Ureter (tissue), 1 donor: ENCODE measurements around the gene BMAL2. TPM values are rescaled to one million over a fixed set of nuclear protein-coding genes. Genes with fewer than 3 reads are reported as not detected.

ENCODE experiments used
- DNase-seq: peaks from one replicate; pipeline ENCODE4 v3.0.0-alpha.2; 2020; ENCODE audit warnings: low spot score
- total RNA-seq: library from RNA; stranded (reverse); gene quantifications from one replicate; pipeline ENCODE4 v1.2.4, GENCODE V29; 2023
- donor health status: DM: yes; HTN: yes; CAD: no.

BMAL2 gene
- total RNA-seq, 1 donor from 2014 or later: 7.6 TPM

DNA sequence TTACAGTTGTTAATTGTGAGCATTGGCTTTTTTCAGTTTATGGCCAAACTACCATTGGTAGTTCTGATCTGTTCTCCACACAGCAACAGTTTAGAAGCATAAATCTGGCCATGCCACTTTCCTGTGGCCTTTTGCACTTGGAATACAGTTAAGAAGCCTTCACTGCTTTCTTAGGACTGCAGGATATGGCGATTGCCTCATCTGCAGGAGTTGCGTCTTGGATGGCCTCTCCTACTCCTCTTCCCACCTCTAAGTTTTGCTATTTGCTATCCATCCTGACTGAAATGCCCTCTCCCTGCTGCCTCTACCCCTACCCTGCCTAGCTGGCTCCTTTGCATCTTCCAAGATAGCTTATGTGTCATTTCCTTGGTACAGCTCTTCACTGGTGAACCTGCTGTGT is 12.8 kb upstream of the BMAL2 start:
- no peak for DNase-seq

DNA sequence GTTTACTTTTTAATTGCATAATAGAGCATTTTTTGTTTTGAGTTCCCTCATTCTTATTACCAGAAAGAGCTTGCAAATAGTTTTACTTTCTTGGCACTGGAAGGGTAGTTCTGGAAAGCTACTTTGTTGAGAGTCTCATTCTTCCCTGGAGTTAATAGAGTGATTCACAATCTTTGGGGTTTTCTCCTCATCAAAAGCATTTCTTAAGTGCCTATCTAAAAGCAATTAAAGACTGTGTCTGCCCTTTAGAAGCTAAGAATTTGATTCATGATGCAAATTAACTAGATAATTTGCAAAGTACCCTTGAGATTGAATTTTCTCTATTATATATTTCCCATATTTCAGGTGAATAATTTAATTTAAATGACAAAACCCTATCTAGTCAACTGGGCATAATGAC is 8.1 kb upstream of the BMAL2 start:
- DNase-seq: no peak

- no peak for DNase-seq
Measured at GRCh38 chr12:27330846-27331245, 1.8 kb upstream of the BMAL2 start.

DNA sequence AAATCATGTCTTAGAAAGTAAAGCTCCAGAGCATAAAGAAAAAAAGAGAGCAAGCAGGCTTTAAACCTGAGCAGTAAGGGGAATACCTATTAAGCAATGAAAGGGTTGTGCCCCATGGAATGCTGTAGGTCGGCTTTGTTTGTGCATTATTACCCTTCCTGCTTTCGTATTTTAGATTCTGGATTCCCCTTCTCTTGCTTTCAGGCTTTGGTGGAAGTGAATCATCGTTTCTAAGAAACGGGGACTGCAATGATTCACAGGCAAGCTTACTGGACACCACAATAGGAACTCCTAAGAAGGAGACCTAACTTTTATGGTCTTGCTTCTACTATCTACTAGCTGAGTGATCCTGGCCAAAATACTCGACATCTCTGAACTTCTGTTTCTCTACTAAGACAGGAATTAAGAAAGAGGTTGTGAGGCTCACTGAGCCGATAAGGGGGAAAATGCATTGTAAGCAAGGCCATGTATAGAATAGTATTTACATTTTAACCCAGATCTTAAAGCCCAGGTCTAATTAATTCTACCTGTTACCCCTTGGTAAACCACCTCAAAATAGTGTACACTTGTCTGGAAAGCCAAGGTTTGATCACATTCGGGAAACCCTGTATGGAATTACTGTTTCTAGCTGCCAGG is 1.2 kb upstream of the BMAL2 start:
- DNase-seq: no peak

DNA sequence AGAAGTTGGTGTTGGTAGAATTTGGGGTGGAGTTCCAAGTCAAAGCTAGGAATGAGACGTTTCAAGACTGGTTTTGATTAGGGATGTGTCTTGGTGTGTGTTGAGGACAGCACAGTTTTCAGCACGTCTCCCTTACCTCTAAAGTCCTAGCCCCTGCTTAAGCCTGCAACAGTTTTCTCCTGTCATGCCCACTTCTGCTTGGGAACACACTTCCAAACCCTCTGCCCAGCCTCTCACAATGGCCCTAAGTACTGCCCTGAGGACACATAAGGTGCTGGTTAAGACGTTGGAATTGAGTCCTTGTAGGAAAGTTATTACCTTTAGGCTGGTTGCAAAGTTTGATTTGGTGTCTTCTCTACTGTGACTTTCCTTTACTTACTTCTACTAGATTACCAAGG is 710 bp upstream of the BMAL2 start:
- DNase-seq: no peak

GRCh38 chr12:27332407-27332713 is 276 bp upstream of the BMAL2 start:
- no peak for DNase-seq

DNA sequence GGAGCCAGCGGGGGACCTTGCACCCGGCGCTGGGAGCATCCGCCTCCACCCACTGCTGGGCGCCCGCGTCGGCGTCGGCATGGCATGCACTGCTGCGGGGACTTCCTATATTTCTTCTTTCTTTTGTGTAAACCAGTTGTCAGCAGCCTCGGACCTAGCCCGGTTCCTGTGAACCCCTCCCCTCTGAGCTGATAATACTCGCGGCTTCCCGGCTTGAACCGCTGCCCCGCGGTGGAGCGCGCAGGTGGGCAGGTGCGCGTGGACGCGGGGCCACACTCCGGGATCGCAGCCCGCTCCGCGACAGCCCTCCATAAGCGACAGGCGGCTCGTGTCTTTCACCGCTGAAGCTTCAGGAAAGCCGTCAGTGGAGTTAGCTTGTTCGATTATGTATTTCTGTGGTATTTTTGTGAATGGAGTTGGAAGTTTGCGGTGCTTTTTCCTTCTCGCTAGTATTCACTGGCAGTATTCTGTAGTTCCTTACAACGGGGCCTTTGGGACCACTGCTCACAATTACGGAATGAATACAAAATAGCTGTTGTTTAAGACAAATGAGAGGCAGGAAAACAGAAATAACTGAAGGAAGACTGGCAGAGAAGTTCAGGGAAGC is 870 bp downstream of the BMAL2 start:
- DNase-seq: no peak

DNA sequence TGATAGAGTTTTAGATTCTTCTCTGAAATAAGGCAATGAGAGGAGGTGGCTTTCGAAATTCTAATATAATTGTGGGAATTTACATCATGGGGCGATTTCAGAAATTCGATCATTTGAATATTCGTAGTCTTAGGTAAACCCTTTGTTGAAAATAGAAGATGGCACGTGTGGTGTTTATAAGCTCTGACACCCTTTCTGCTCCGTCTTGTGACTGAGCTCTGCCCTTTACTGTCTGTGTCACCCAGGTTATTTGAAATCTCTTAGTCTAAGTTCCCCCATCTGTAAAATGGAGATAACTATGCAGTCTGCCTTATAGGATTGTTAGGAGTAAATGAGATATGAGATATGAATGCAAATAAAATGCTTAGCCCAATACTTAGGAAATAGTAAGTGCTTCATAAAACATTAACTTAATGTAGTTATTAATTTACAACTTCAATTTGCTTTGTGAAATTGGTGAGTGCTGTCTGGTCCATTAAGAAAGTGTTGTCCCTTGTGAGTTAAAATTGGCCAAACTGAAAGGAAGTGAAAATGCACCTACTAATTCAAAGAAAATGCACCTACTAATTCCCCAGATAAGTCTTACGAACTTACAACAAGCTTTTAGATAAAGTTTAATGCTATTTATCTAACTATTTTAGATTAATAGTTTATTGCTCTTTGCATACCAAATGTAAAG is 1.5 kb downstream of the BMAL2 start:
- no peak for DNase-seq

- no peak for DNase-seq
Measured at GRCh38 chr12:27334721-27335082, 2.1 kb downstream of the BMAL2 start.

DNA sequence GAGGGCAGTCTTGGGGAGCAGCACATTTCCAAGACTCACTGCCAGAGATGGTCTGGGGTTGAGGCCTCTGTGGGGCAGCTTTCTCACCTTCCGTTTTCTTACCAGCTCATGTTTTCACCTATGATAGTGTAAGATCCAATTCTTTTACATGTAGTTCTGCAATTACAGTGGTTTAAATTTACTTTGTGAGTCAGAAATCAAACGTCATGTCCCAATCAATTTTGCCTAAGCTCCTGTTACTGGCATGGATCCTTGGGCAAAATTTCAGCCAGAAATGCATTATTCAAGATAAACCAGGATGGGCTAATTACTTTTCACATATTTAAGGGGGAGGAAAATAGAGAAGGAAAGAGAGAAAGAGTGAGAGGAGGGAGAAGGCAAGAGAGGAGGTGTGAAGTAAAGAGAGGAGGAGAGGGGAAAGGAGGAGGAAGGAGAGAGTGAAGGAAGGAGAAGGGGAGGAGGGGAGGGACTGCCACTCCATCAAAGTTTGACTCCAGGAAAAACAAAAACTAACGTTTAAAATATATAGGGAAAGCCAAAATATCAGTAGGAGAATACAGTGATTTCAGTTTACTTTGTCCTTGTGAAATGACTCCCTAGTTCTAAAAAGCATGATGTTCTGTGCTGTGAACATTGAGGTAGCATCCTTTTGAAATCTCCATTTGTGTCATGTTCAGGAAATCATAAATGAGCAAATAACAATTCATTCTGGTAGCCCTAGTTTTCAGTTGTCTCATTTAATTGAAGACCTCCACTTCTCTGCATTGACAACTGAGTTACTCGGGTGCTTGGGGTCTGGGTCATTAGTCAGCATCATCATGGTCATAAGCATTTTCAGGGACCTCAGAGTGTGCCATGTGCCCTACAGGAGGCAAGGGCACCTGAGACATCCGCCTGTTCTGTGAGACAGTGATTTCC is 3.0 kb downstream of the BMAL2 start:
- DNase-seq: no peak

DNA sequence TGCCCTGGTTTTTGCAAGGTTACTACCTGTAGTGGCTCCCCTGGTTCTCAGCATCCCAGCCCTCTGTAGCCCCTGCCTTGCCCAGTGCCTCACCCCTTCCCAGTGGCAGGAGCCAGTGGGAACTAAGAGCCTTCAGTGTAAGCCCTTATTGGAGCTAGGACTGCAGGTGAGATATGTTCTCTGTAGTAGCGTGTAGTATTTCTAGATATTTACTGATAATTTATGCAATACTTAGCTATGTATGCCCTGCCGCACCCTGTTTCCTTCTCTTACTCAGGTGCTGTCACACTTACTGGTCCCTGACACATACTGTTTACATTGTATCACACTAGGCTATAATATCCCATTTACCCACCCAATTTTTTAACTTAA is 3.6 kb downstream of the BMAL2 start:
- DNase-seq: no peak

- DNase-seq: no peak
Measured at GRCh38 chr12:27337376-27337775, 4.7 kb downstream of the BMAL2 start.

- no peak for DNase-seq
Measured at GRCh38 chr12:27338473-27338872, 5.8 kb downstream of the BMAL2 start.

DNA sequence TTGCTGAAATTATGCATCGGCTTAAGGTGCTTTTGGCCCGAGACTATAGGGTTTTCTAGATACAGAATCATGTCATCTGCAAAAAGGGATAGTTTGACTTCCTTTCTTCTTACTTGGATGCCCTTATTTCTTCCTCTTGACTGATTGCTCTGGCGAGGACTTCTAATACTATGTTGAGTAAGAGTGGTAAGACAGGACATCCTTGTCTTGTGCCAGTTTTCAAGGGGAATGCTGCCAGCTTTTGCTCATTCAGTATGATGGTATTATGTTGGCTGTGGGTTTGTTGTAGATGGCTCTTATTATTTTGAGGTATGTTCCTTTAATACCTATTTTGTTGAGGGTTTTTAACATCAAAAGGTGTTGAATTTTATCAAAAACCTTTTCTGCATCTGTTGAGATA is 8.3 kb downstream of the BMAL2 start:
- no peak for DNase-seq

DNA sequence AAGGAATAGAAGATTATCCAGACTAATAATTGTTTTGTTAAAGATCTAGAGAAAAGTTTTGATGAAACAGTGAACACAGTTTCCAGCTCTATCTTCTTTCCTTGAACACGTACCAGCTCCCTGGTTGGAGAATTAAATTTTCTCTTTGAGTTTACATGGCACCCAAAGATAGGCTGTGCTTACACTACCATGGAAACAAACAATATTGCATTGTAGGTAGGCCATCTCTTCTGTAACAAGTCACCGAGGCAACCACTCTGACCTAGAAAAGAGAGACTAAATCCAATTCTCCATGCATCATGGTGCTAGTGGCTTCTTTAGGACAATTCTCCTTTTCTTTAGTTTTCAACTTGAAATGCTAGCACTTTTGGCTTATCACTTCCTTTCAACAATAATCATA is 9.9 kb downstream of the BMAL2 start:
- DNase-seq: no peak

DNA sequence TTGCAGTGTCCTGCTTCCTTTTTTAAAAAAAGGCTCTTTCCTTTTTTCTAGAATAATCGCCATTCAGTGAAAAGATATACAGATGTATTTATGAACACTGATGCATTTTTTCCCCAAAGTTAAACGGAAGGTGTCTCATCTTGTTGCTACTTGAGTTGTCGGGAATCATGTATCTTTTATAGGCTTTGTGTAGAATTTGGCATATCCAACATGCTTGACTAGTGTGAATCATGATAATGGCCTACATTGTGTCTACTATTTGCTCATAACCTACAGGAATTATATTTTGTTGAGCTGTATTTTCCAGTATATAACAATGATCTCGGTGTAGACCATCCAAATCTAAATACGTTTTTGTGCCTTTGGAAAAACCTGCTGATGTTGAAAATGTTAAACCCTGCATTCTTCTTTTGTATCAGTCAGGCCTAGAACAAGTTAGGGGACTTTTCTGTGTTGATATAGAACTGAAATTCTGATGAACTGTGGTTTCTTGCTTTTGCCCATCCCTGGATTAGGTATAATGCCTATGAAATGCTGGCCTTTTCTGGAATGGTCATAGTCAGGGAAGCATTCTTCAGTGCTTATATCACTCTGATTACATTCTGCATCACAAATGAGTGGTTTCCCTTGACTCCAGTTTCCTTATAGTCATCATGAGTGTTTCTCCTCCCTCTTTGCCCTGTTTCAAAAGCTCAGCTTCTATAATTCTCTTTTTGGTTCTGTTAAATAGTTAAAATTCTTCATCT is 10.8 kb downstream of the BMAL2 start:
- no peak for DNase-seq

GRCh38 chr12:27344246-27344645 is 11.6 kb downstream of the BMAL2 start:
- DNase-seq: no peak

GRCh38 chr12:27344760-27345159 is 12.1 kb downstream of the BMAL2 start:
- no peak for DNase-seq

DNA sequence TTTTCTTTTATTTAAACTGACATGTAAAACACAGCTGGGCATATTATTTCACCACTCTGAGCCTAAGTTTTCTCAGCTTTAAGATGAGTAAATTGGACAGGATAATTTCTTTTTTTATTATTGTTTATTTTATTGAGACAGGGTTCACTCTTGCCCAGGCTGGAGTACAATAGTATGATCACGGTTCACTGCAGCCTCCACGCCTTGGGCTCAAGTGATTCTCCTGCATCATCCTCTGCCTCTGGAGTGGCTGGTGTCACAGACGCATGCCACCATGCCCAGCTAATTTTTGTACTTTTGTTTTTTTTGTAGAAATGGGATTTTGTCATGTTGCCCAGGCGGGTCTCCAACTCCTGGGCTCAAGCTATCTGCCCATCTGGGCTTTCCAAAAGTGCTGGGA is 12.7 kb downstream of the BMAL2 start:
- DNase-seq: no peak

DNA sequence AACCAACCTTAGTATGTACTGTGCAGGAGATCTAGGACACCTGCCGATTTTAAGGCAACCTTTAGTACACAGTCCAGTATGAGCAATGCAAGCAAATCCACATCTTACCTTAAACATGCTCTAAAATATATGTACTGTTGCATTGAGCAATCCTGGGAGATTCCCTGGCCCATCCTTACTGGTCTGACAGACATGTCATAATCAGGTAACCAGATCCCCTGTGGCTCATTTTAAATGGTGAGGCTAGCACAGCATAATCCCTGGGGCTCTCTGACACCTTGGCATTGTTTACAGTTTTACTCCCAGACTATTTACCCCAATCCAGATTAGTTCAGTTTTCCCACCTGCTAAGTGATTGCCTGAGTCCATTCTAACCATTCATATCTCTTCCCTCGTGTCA is 15.1 kb downstream of the BMAL2 start:
- no peak for DNase-seq

- no peak for DNase-seq
Measured at GRCh38 chr12:27351476-27351875, 18.8 kb downstream of the BMAL2 start.

GRCh38 chr12:27355486-27355885 is 22.9 kb downstream of the BMAL2 start:
- no peak for DNase-seq
